ENCODE results near the gene PRCD.

DNA sequence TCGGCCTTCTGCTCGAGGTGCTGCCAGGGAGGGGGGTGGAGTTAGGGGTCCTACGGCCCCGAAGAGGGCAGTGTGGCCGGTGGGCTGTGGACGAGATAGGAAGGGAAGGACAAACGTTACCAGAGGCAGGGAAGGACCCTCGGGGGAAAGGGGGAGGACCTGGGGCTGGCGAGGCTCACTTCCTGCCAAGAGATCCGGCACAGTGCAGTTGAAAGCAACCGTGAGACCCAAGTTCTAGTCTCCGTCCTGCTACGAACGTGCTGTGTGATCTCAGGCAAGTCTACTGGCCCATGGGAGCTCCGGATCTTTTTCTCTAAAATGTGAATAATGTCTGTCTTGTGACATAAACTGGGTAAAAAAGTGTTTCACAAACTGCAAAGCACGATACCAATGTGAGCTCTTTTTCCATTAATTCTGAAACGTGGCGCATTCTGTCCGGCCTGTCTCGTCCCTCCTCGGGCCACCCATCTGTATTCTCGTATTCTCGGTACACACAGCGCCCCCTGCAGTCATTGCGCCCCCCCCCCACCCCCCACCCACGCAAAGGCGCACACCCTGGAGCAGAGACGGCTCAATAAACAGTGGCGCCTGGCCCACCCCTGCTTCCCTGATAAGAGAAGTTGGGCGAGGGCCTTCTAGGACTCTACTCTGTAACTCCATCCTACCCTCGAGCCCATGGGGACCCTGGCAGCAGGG lies 11.2 kb upstream of the PRCD start:
- TF ChIP-seq EZH2 (IDR thresholded peaks at IDR 0.05; ENCODE audit: insufficient read depth, poor library complexity, severe bottlenecking) (no peak), EZH2phosphoT487 (IDR thresholded peaks at IDR 0.05; ENCODE audit: insufficient read depth, low read depth) (no peak)

Data from GM23248 (cell line).